ENCODE measurements around the gene POLR2M.

Gene POLR2M

DNA sequence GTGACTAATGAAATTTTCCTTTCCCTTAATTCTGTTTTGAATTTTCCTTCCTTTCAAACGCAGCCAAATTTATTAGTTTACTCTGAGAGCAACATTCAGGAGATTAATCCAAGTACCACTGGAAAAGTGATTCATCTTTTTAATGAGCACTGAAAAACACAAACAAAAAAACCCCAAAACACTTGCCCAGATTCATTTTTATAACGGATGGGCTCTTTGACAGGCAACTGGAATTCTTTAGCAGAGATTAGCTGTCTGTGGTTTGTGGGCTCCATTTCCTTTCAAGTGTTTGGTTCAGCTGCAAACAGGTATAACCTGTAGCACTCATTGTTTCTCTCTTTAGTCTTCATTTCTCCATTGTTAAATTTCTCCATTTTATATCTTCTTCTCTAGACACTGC, 3.1 kb upstream of the POLR2M start:
- H3K36me3 Mint-ChIP-seq (ENCODE audit: low read depth), result no peaks in the 10 kb centered on the region
- TF ChIP-seq, protein P1, sequence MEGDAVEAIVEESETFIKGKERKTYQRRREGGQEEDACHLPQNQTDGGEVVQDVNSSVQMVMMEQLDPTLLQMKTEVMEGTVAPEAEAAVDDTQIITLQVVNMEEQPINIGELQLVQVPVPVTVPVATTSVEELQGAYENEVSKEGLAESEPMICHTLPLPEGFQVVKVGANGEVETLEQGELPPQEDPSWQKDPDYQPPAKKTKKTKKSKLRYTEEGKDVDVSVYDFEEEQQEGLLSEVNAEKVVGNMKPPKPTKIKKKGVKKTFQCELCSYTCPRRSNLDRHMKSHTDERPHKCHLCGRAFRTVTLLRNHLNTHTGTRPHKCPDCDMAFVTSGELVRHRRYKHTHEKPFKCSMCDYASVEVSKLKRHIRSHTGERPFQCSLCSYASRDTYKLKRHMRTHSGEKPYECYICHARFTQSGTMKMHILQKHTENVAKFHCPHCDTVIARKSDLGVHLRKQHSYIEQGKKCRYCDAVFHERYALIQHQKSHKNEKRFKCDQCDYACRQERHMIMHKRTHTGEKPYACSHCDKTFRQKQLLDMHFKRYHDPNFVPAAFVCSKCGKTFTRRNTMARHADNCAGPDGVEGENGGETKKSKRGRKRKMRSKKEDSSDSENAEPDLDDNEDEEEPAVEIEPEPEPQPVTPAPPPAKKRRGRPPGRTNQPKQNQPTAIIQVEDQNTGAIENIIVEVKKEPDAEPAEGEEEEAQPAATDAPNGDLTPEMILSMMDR (IDR thresholded peaks at IDR 0.05), result no peak
- no peak overlapping the region for H3K4me3 Mint-ChIP-seq
- no peak for DNase-seq
- H3K27ac Mint-ChIP-seq, result no peak overlapping the region
- peaks cover 14% of the 10 kb centered on the region for H3K4me1 Mint-ChIP-seq
- H3K9me3 Mint-ChIP-seq, result peaks cover 11% of the 10 kb centered on the region
- peaks cover 30% of the 10 kb centered on the region for H3K27me3 Mint-ChIP-seq (ENCODE audit: low read depth, poor library complexity)

- TF ChIP-seq, protein P1 (IDR thresholded peaks at IDR 0.05), result no peak
- Mint-ChIP-seq H3K27ac (no peak overlapping the region), H3K4me1 (peaks cover 24% of the 10 kb centered on the region), H3K36me3 (ENCODE audit: low read depth) (peaks cover 3% of the 10 kb centered on the region), H3K27me3 (ENCODE audit: low read depth, poor library complexity) (peaks cover 30% of the 10 kb centered on the region), H3K4me3 (no peak overlapping the region), H3K9me3 (peaks cover 11% of the 10 kb centered on the region)
- DNase-seq, result no peak
Measured at GRCh38 chr15:57704441-57704840, 2.1 kb upstream of the POLR2M start.

DNA sequence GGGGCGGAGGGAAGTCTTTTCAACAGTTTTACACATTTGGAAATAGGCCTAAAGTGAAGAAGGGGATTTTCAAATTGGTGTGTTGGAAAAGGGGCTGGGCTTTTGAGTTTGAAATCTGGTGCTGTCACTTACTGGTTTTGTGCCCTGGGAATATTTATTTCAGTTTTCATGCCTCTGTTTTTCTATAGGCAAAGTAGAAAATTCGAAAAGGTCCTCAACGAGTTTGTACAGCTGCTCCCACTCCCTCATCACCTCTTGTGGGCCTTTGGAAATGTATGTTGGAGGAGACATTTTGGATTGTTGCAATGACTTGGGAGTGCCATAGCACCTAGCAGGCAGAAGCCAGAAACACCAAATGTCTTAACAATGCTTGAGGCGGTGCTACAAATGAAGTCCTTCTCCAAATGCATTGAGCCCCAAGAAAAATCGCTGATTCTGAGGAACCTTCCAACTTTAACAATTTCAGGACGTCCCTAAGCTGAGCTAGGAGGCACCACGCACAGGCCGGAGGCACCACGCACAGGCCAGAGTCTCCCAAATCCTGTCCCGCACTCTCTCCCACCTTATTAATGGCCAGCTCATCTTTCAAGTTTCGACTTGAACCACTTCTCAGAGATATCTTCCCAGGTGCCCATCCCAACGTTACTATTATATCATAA, 639 bp upstream of the POLR2M start:
- peaks cover 22% of the 10 kb centered on the region for H3K27me3 Mint-ChIP-seq (ENCODE audit: low read depth, poor library complexity)
- TF ChIP-seq, protein P1 (IDR thresholded peaks at IDR 0.05), result no peak

DNA sequence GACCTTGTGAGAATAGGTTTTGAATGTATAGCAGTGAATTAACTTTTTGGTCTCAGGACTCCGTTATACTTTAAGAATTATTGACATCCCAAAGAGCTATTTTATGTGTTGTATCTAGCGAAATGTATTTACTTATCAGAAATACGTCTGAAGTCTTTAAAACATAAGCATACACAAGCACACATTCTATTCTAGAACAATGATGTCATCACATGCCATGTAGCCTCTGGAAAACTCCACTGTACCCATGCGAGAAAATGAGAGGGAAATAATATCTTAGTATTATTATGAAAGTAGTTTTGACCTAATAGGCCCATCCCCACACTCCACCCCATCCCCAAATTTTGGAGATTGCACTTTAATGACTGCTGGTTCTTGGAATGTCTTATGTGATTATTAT, 1.5 kb downstream of the POLR2M start:
- peaks cover 13% of the 10 kb centered on the region for H3K27me3 Mint-ChIP-seq (ENCODE audit: low read depth, poor library complexity)
- no peak overlapping the region for H3K27ac Mint-ChIP-seq
- H3K9me3 Mint-ChIP-seq, result peaks cover 11% of the 10 kb centered on the region
- TF ChIP-seq, protein P1 (IDR thresholded peaks at IDR 0.05), result no peak
- H3K4me3 Mint-ChIP-seq, result peak overlapping the region; percentile 91
- no peak for DNase-seq
- H3K36me3 Mint-ChIP-seq (ENCODE audit: low read depth), result peaks cover 36% of the 10 kb centered on the region
- peaks cover 29% of the 10 kb centered on the region for H3K4me1 Mint-ChIP-seq

More for the DNA sequence above, 639 bp upstream of the POLR2M start:
- peaks cover 11% of the 10 kb centered on the region for H3K9me3 Mint-ChIP-seq
- peaks cover 17% of the 10 kb centered on the region for H3K36me3 Mint-ChIP-seq (ENCODE audit: low read depth)
- H3K4me3 Mint-ChIP-seq, result peak overlapping the region; percentile 91
- peaks cover 29% of the 10 kb centered on the region for H3K4me1 Mint-ChIP-seq
- H3K27ac Mint-ChIP-seq, result peak overlapping the region; percentile 74
- no peak for DNase-seq

DNA sequence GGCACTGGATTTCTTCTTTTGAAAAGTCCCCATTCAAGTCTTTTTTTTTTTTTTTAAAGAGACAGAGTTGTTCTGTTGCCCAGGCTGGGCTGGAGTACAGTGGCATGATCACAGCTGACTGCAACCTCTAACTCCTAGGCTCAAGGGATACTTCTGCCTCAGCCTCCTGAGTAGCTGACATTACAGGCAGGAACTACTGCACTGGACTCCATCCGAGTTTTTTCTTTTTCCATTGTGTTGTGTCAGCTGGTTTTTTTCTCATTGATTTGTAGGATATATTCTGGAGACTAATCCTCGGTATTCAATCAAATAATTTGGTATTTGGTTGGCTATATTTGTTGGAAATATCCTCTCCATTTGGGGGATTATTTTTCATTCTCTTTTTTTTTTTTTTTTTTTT, 11.8 kb downstream of the POLR2M start:
- H3K4me1 Mint-ChIP-seq, result no peaks in the 10 kb centered on the region
- peaks cover 59% of the 10 kb centered on the region for H3K36me3 Mint-ChIP-seq (ENCODE audit: low read depth)
- H3K27me3 Mint-ChIP-seq (ENCODE audit: low read depth, poor library complexity), result peaks cover 2% of the 10 kb centered on the region
- no peak for DNase-seq
- H3K4me3 Mint-ChIP-seq, result no peak overlapping the region
- no peak overlapping the region for H3K27ac Mint-ChIP-seq
- TF ChIP-seq, protein P1 (IDR thresholded peaks at IDR 0.05), result no peak
- no peaks in the 10 kb centered on the region for H3K9me3 Mint-ChIP-seq

DNA sequence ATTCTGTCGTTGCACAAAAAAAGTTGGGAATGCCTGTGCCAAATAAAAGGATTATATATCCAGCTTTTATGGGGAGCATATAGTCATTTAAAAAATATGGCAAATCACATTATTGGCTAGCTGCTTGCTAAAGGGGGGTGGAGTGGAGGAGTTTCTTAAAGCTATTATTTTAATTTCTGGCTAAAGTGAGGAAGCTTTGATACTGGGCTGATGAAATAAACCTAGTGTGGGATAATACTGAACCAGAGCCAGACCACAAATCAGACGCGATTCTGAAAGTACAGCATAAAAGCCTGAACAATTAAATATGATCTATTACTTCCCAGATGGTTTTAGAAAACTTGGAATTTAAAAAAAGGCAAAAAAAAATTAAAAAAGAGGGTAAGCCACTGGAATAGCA, 14.4 kb downstream of the POLR2M start:
- Mint-ChIP-seq H3K4me1 (no peaks in the 10 kb centered on the region), H3K9me3 (peaks cover 18% of the 10 kb centered on the region), H3K4me3 (no peak overlapping the region), H3K36me3 (ENCODE audit: low read depth) (peaks cover 54% of the 10 kb centered on the region), H3K27ac (no peak overlapping the region), H3K27me3 (ENCODE audit: low read depth, poor library complexity) (peaks cover 9% of the 10 kb centered on the region)
- DNase-seq, result no peak
- TF ChIP-seq, protein P1 (IDR thresholded peaks at IDR 0.05), result no peak
